ENCODE data around the gene ERC1. TPM values are rescaled to one million over a fixed set of nuclear protein-coding genes. Genes with fewer than 3 reads are reported as not detected.

The ERC1 gene
- polyA plus RNA-seq, 2 of the 4 experiments (the other 2 are of a cell fraction): 14.2 to 20.9 TPM

GRCh38 chr12:1531654-1532374 lies 540.8 kb downstream of the ERC1 start:
- TF ChIP-seq BCL3 (IDR thresholded peaks at IDR 0.05) (no peak), KDM5A (IDR thresholded peaks at IDR 0.05) (no peak), MAZ (IDR thresholded peaks at IDR 0.05; ENCODE audit: borderline replicate concordance, low read depth, low read length) (no peak), TFCP2L1 (CRISPR knock-in tag; IDR thresholded peaks at IDR 0.05) (no peak), MAFK (IDR thresholded peaks at IDR 0.05; ENCODE audit: partially characterized antibody) (no peak), POLR2AphosphoS2 (conservative IDR thresholded peaks at IDR 0.05; ENCODE audit: low read length) (no peak), MAX (IDR thresholded peaks at IDR 0.05) (no peak), BHLHE40 (IDR thresholded peaks at IDR 0.05; ENCODE audit: low read depth, low read length) (no peak), RAD21 (conservative IDR thresholded peaks at IDR 0.05 in 1 of 2, IDR thresholded peaks at IDR 0.05 in 1 of 2) (no peak), NFE2L2 (conservative IDR thresholded peaks at IDR 0.05; ENCODE audit: low read length) (no peak), CBX2 (IDR thresholded peaks at IDR 0.05; ENCODE audit: borderline replicate concordance, low read depth) (no peak), JUN (IDR thresholded peaks at IDR 0.05) (no peak), FOSL2 (IDR thresholded peaks at IDR 0.05) (no peak), FOSL2 (CRISPR knock-in tag; IDR thresholded peaks at IDR 0.05) (no peak), EP300 (IDR thresholded peaks at IDR 0.05) (no peak), EHF (CRISPR knock-in tag; IDR thresholded peaks at IDR 0.05) (no peak)
- no peak for ATAC-seq
- Histone ChIP-seq H3K4me3 (peak overlapping the region; percentile 68), H3K4me2 (peak overlapping the region; percentile 98), H3K9me3 (no peaks in the 10 kb centered on the region), H3K4me1 (peaks cover 13% of the 10 kb centered on the region; the same call in 2 of the 3 replicates), H3K27ac (no peak overlapping the region; a peak in 1 of 6 replicates)
- CTCF ChIA-PET: interaction anchor here (0.8 to 3.8 kb wide), 3 partner anchors 10 to 414 kb away, joined by 3 to 18 read pairs (median 4); no protein-coding TSS in a partner anchor
- no peak for FAIRE-seq
- DNase-seq (ENCODE audit: low read depth in 1 of 2, low spot score in 1 of 2): no peak
- POLR2A ChIA-PET: interaction anchor here (1.1 kb wide), 1 partner anchor 9 kb away, joined by 3 read pairs; no protein-coding TSS in a partner anchor
- WGBS (ENCODE audit: missing lambda C conversion rate): 75% methylated on average over 23 of the region's 26 CpGs

- ChIA-PET POLR2A (interaction anchor here (0.6 kb wide), 1 partner anchor 456 kb away, joined by 3 read pairs; no protein-coding TSS in a partner anchor), CTCF (interaction anchor here (1.4 to 3.8 kb wide), 2 partner anchors 9 to 13 kb away, joined by 5 to 18 read pairs; no protein-coding TSS in a partner anchor)
- WGBS (ENCODE audit: missing lambda C conversion rate): 89% methylated on average over 11 of the region's 11 CpGs
- no peak for TF ChIP-seq FOXS1 (CRISPR knock-in tag; IDR thresholded peaks at IDR 0.05)
- TF ChIP-seq CHD4 (IDR thresholded peaks at IDR 0.05; ENCODE audit: borderline replicate concordance): no peak
- TF ChIP-seq NR3C1 (IDR thresholded peaks at IDR 0.05): no peak
- H3K9me3 ChIP-seq: no peaks in the 10 kb centered on the region
- DNase-seq (ENCODE audit: low read depth in 1 of 2, low spot score in 1 of 2) (no peak), FAIRE-seq (no peak), ATAC-seq (0 out of 6 replicates have a peak, but pooled peaks of 1 of the 2 experiments have one; percentile 23)
- no peak overlapping the region for H3K4me3 ChIP-seq
- H3K4me2 ChIP-seq: no peak overlapping the region
- no peak overlapping the region for H3K27ac ChIP-seq
- peaks cover 12% of the 10 kb centered on the region; the same call in 2 of the 3 replicates for H3K4me1 ChIP-seq
These were observed 541.5 kb downstream of the ERC1 start for GRCh38 chr12:1532375-1533165.

GRCh38 chr12:1533205-1533601 lies 542.2 kb downstream of the ERC1 start:
- ATAC-seq (no peak), FAIRE-seq (no peak), DNase-seq (ENCODE audit: low read depth in 1 of 2, low spot score in 1 of 2) (no peak)
- Histone ChIP-seq H3K27ac (no peak overlapping the region), H3K9me3 (no peaks in the 10 kb centered on the region), H3K4me1 (0 out of 3 replicates have a peak, but pooled peaks cover 6% of the 10 kb centered on the region), H3K4me2 (no peak overlapping the region), H3K4me3 (no peak overlapping the region)
- CTCF ChIA-PET: interaction anchor here (1.4 to 3.8 kb wide), 2 partner anchors 9 to 12 kb away, joined by 5 to 18 read pairs; no protein-coding TSS in a partner anchor
- 78% methylated on average over 9 of the region's 9 CpGs for WGBS (ENCODE audit: missing lambda C conversion rate)
- POLR2A ChIA-PET: interaction anchor here (0.6 kb wide), 1 partner anchor 457 kb away, joined by 3 read pairs; no protein-coding TSS in a partner anchor
- TF ChIP-seq MAX (IDR thresholded peaks at IDR 0.05) (no peak), TFCP2L1 (CRISPR knock-in tag; IDR thresholded peaks at IDR 0.05) (no peak), ZC3H11A (IDR thresholded peaks at IDR 0.05) (no peak), PHF8 (IDR thresholded peaks at IDR 0.05; ENCODE audit: borderline replicate concordance, low read depth) (no peak), USF2 (IDR thresholded peaks at IDR 0.05) (no peak), HES2 (IDR thresholded peaks at IDR 0.05) (no peak), RAD21 (conservative IDR thresholded peaks at IDR 0.05 in 1 of 2, IDR thresholded peaks at IDR 0.05 in 1 of 2) (no peak), NPAS2 (CRISPR knock-in tag; IDR thresholded peaks at IDR 0.05; ENCODE audit: borderline replicate concordance) (no peak), E2F6 (IDR thresholded peaks at IDR 0.05; ENCODE audit: borderline replicate concordance, low read depth) (no peak), ZSCAN20 (CRISPR knock-in tag; IDR thresholded peaks at IDR 0.05) (no peak), NFE2L2 (conservative IDR thresholded peaks at IDR 0.05; ENCODE audit: low read length) (no peak), KDM1A (IDR thresholded peaks at IDR 0.05; ENCODE audit: low read depth) (no peak), TP53 (CRISPR knock-in tag; IDR thresholded peaks at IDR 0.05) (no peak)
